Measurements from ENCODE around the gene PROSER3.
A peak's percentile ranks its signal among the peaks of the same experiment; 100 is the strongest.

PROSER3 gene

DNA sequence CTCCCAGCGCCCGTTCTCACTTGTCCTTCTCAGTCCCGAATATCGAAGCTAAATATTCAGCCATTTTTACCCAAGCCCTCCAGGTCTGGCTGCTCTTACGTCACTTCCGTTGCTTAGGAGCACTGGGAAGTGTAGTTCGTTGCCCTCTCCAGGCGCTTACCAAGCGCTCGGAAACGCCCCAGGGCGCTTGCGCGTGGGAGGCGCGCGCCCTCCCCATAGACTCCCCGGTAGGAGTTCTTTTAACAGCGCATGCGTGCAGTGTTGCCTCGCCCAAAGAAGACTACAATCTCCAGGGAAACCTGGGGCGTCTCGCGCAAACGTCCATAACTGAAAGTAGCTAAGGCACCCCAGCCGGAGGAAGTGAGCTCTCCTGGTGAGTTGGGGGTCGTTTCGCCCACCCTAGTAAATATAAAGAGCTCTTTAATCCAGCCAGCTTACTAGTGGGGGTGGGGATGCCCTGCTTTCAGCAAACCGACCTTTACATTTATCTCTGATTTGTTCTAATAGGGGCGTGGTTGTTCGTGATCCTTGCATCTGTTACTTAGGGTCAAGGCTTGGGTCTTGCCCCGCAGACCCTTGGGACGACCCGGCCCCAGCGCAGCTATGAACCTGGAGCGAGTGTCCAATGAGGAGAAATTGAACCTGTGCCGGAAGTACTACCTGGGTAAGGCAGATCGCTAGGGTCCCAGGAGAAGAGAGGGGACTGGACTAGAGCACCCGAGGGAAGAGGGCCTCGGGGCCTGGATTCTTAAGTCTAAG is 12.5 kb upstream of the PROSER3 start, which contains the start of the genes PSENEN and U2AF1L4:
TSS of gene PSENEN (plus strand) at position 324 of the 759 bp plus-strand sequence. CDS start at position 604, 280 bp downstream.
TSS of gene U2AF1L4 (minus strand) at position 91 of the 759 bp plus-strand sequence. CDS start at position 64, 27 bp downstream.
- DNase-seq (peak; percentile 93 to 95 (median 93)), ATAC-seq (replicated peaks) (peak; percentile 58)
- Mint-ChIP-seq H3K9me3 (no peaks in the 10 kb centered on the region), H3K36me3 (ENCODE audit: insufficient read depth) (peaks cover 29% of the 10 kb centered on the region), H3K27ac (peak within 1 kb of the TSS; percentile 98 to 99), H3K4me1 (ENCODE audit: low read depth in 2 of 2) (peaks cover 57 to 58% of the 10 kb centered on the region in 2 donors), H3K27me3 (no peaks in the 10 kb centered on the region), H3K4me3 (peak within 1 kb of the TSS; percentile 86 to 94)

DNA sequence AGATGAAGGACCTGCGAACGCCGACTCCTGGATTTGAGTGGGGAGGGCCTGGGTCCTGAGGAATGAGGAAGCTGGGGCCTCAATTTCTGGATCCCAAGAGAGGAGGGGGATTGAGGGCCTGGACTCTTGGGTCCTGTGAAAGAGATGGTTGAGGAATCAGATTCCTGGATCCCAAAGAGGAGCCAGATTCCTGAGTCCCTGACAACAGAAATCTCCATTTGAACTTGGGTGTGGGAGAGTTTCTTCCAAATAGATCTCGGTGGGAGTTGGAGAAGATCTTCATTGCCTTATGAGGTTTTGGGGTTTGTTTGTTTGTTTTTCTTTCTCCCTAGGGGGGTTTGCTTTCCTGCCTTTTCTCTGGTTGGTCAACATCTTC is 11.9 kb upstream of the PROSER3 start:
- Mint-ChIP-seq H3K9me3 (no peaks in the 10 kb centered on the region), H3K36me3 (ENCODE audit: insufficient read depth) (peaks cover 26% of the 10 kb centered on the region), H3K4me1 (ENCODE audit: low read depth in 2 of 2) (peaks cover 52% of the 10 kb centered on the region in 2 donors), H3K27me3 (no peaks in the 10 kb centered on the region), H3K27ac (peak overlapping the region in 1 of 2 donors; percentile 98), H3K4me3 (peak overlapping the region; percentile 86 to 94)
- no peak for ATAC-seq (replicated peaks)
- no peak for DNase-seq

DNA sequence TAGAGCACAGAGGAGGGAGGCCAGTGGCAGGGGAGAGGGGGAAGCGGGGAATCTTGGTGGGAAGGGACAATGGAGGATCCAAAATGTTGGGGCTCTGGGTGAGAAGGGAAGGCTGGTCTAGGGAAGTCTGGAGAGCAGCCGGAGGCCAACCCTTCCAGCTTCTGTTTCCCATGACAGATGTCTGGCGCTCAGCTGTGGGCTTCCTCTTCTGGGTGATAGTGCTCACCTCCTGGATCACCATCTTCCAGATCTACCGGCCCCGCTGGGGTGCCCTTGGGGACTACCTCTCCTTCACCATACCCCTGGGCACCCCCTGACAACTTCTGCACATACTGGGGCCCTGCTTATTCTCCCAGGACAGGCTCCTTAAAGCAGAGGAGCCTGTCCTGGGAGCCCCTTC is 11.4 kb upstream of the PROSER3 start:
- H3K27ac Mint-ChIP-seq, result peak overlapping the region in 1 of 2 donors; percentile 98
- H3K36me3 Mint-ChIP-seq (ENCODE audit: insufficient read depth), result peaks cover 26% of the 10 kb centered on the region
- DNase-seq, result no peak
- H3K4me3 Mint-ChIP-seq, result peak overlapping the region; percentile 86 to 94
- H3K4me1 Mint-ChIP-seq (ENCODE audit: low read depth in 2 of 2), result peaks cover 52% of the 10 kb centered on the region in 2 donors
- no peak for ATAC-seq (replicated peaks)
- no peaks in the 10 kb centered on the region for H3K27me3 Mint-ChIP-seq
- H3K9me3 Mint-ChIP-seq, result no peaks in the 10 kb centered on the region

DNA sequence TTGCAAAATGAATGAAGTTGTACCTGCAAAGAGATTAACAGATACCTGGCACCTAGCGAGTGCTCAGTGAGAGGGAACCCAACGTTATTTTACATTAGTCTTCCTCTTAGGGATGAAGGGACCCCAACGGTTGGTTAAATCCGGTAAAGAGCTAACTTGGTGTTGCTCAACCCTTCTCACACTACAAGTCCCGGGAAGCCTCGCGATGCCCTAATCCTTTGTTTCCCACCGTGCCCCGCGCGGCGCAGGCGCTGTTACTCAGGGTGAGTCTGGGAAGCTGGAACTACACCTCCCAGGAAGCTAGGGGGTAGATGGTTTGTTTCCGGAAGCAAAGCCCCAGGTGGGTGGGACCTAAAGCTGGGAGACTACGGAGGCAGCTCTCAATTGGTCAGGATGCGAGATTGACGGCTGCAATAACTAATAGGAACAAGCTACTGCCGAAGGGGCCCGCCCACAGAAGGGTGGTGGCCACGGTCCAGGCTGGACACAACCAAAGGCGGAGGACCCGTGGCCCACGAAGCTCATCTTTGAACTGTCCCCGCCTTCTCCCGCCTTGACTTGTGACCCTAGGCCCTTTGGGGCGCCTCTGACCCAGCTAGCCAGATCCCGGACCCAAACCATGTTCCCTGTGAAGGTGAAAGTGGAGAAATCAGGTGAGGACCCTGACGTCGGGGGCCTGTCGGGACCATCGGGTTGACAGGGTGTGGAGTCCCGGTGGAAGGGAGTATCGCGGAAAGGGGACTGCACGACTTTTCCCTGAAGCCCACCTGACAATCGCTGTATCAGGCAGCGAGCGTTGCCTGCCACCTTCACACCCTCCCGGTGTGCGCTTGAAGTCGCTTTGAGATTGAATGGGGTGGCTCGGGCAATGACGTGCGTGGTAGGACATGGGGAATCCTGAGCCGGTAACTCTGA is 9.6 kb upstream of the PROSER3 start, which contains the start of gene LIN37:
TSS of gene LIN37 (plus strand) at position 471 of the 915 bp plus-strand sequence. CDS start at position 620, 149 bp downstream.
- no peaks in the 10 kb centered on the region for H3K9me3 Mint-ChIP-seq
- H3K36me3 Mint-ChIP-seq (ENCODE audit: insufficient read depth), result peaks cover 29% of the 10 kb centered on the region
- DNase-seq (peak; percentile 97 to 99 (median 98)), ATAC-seq (replicated peaks) (peak; percentile 72)
- H3K4me1 Mint-ChIP-seq (ENCODE audit: low read depth in 2 of 2), result peaks cover 39 to 40% of the 10 kb centered on the region in 2 donors
- H3K4me3 Mint-ChIP-seq, result peak within 1 kb of the TSS; percentile 98 to 99
- H3K27ac Mint-ChIP-seq, result peak within 1 kb of the TSS; percentile 94 to 95
- no peaks in the 10 kb centered on the region for H3K27me3 Mint-ChIP-seq

DNA sequence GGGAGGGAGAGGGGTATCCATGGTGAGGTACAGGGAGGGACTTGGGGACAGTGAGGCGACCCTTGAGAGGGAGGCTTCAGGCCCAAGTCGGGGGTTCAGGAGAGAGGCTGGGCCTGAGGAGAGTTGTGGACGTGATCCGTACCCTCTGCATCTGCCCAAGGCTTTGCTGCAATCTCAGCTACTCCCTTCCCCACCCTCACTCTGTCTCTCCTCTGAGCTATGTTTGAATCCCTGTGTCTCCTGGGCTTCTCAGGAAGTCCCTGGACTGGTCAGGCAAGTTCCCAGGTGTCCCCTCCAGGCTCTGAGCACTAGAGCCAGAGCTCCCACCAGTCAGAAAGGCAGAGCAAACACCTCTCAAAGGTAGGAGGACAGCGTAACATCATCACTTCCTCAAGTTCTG is 7.8 kb upstream of the PROSER3 start:
- ATAC-seq (replicated peaks), result no peak
- peaks cover 20% of the 10 kb centered on the region for H3K36me3 Mint-ChIP-seq (ENCODE audit: insufficient read depth)
- DNase-seq, result no peak
- H3K27ac Mint-ChIP-seq, result no peak overlapping the region
- H3K4me1 Mint-ChIP-seq (ENCODE audit: low read depth in 2 of 2), result peaks cover 31 to 35% of the 10 kb centered on the region in 2 donors
- H3K9me3 Mint-ChIP-seq, result no peaks in the 10 kb centered on the region
- H3K27me3 Mint-ChIP-seq, result peaks cover 0 to 6% of the 10 kb centered on the region in 2 donors
- peak overlapping the region; percentile 29 to 99 for H3K4me3 Mint-ChIP-seq

DNA sequence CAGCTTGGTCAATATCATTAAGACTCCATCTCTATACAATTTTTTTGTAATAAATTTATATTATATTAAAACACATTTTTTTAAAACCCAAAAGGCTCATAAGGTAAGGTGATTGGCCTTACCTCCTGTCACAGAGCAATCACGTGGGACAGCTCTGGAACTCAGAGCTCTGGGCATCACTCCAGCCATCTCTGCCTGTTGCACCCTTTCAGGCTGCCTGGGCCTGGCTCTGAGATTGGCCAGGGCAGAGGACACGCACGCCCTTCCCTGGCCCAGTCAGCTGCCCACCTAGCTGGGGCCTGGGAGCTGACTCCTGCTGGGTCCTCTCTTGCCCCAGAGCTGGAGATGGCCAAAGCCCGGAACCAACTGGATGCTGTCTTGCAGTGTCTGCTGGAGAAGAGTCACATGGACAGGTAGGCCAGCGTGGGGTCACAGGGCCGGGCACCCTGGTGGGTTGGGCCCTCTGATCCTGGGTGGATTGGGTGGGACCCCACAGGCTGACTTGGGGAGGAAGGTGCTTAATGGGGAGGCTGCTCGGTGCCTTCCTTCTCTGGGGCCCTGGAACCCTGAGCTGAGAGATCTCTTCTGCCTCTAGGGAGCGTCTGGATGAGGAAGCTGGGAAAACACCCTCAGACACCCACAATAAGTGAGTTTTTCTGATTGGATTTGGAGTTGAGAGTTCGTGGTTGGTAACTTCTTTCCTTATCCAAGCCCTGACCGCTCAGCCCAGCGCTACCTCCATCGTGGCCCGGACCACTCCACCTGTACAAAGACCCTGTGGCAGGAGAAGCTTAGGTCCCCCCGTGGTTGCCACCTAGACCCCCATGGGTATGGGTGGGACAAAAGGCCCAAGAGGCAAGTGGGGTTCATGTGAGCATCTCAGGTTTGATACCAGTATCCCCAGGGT is 5.9 kb upstream of the PROSER3 start:
- ATAC-seq (replicated peaks), result no peak
- Mint-ChIP-seq H3K4me1 (ENCODE audit: low read depth in 2 of 2) (peaks cover 27% of the 10 kb centered on the region in 2 donors), H3K4me3 (no peak overlapping the region), H3K27ac (no peak overlapping the region), H3K27me3 (peaks cover 0 to 7% of the 10 kb centered on the region in 2 donors), H3K9me3 (no peaks in the 10 kb centered on the region), H3K36me3 (ENCODE audit: insufficient read depth) (peaks cover 13% of the 10 kb centered on the region)
- DNase-seq, result no peak

DNA sequence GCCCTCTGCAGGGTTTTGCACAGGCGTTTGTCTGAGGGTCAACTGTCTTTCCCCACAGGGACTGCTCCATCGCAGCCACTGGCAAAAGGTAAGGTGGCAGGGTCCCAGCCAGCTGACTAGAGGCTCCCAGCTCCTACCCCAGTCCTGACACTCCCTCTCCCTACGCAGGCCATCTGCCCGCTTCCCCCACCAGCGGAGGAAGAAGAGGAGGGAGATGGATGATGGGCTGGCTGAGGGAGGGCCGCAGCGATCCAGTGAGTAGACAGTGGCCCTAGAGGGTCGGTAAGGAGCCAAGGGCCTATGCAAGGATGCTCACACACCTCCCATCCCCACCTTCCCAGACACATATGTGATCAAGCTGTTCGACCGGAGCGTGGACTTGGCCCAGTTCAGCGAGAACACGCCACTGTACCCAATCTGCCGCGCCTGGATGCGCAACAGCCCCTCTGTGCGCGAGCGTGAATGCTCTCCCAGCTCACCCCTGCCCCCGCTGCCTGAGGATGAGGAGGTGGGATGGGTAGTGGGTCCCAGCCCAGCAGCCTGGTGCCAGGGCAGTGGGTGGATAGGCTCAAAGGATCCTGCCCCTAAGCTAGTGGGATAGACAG is 5.1 kb upstream of the PROSER3 start:
- no peaks in the 10 kb centered on the region for H3K9me3 Mint-ChIP-seq
- ATAC-seq (replicated peaks), result no peak
- H3K27ac Mint-ChIP-seq, result no peak overlapping the region
- peaks cover 30 to 33% of the 10 kb centered on the region in 2 donors for H3K4me1 Mint-ChIP-seq (ENCODE audit: low read depth in 2 of 2)
- H3K27me3 Mint-ChIP-seq, result peaks cover 0 to 7% of the 10 kb centered on the region in 2 donors
- no peak for DNase-seq
- no peak overlapping the region for H3K4me3 Mint-ChIP-seq
- H3K36me3 Mint-ChIP-seq (ENCODE audit: insufficient read depth), result peaks cover 20% of the 10 kb centered on the region

DNA sequence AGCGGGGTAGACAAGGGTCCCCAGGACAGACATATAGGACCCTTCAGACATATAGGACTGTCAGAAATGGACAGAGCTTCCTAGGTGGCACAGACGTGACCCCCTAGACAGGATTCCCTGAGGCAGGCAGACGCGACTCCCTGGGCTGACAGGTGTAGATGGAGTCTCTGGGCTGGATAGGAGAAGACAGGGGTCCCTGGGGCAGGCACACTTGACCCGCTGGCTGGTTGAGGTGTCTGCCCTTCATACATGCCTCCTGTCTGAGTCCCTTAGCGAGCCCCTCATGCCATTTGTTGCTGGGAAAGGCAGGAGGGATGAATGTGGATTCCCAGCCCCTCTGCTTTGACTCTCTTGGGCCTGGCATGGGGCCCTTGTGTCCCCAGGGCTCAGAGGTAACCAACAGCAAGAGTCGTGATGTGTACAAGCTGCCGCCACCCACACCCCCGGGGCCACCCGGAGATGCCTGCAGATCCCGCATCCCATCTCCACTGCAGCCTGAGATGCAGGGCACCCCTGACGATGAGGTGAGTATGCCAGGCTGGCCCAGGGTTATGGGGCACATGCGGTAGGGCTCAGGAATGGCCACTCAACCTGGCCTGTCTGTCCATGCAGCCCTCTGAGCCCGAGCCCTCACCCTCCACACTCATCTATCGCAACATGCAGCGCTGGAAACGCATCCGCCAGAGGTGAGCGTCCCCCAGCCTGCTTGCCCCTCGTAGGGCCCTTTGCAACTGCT is 4.2 kb upstream of the PROSER3 start:
- Mint-ChIP-seq H3K4me3 (no peak overlapping the region), H3K27ac (no peak overlapping the region), H3K27me3 (peaks cover 0 to 7% of the 10 kb centered on the region in 2 donors), H3K9me3 (no peaks in the 10 kb centered on the region), H3K4me1 (ENCODE audit: low read depth in 2 of 2) (peaks cover 26 to 33% of the 10 kb centered on the region in 2 donors), H3K36me3 (ENCODE audit: insufficient read depth) (peaks cover 20% of the 10 kb centered on the region)
- no peak for DNase-seq
- no peak for ATAC-seq (replicated peaks)

DNA sequence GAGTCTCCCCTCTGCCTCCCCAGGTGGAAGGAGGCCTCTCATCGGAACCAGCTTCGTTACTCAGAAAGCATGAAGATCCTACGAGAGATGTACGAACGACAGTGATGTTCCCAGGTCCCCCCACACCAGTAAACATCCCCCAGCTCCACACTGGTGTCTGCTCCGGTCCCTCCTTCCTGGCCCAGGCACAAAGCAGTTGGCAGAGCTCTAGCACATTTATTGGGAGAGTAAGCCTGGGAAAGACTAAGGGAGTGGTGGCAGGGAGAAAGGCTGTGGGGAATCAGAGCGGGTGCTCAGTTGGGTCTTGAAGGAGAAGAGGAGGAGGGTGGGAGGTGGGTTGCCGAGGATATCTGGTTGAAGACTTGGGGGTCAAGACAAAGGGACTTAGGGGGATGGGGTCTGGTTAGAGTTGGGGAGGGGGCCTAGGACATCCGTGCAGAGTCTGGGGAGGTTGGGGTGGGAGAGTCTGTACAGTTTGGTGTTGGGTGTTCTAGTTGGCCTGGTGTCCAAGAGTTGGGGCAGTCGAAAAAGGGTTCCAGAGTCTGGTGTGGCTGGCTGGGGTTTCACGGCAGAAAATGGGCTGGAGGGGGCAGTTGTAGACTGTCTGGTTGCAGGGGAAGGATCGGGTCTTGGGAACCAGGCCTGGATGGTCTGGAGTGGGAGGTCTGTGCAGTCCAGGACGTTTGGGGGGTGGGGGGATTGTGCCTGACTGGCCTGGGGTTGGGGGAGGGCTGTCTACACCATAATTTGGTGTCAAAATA is 3.4 kb upstream of the PROSER3 start:
- DNase-seq, result no peak
- peaks cover 27 to 36% of the 10 kb centered on the region in 2 donors for H3K4me1 Mint-ChIP-seq (ENCODE audit: low read depth in 2 of 2)
- H3K27me3 Mint-ChIP-seq, result peaks cover 0 to 7% of the 10 kb centered on the region in 2 donors
- H3K36me3 Mint-ChIP-seq (ENCODE audit: insufficient read depth), result peaks cover 20% of the 10 kb centered on the region
- H3K27ac Mint-ChIP-seq, result peak overlapping the region in 1 of 2 donors; percentile 31
- ATAC-seq (replicated peaks), result no peak
- H3K4me3 Mint-ChIP-seq, result peak overlapping the region; percentile 33 to 59
- H3K9me3 Mint-ChIP-seq, result no peaks in the 10 kb centered on the region

DNA sequence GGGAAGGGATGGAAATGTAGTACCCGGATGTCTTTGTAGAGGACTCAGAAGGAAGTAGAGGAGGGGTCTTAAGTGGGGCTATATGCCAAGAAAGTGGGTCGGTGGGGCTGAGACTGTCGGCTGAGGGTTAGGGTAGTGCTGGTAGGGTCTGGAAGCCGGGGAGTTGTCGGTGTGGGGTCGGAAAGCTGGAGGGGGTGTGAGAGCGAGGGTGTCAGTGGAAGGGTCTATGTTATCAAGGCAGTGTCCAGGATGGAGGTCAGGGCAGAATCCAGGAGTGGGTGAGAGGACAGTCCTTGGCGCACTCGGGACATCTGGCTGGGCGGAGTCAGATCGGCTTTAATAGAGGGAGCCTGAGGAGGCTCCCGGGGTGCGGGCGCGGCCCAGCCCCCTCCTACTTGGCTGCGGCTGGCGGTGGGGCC is 2.8 kb upstream of the PROSER3 start:
- DNase-seq (no peak), ATAC-seq (replicated peaks) (no peak)
- Mint-ChIP-seq H3K4me3 (peak overlapping the region; percentile 33 to 59), H3K27me3 (peaks cover 0 to 7% of the 10 kb centered on the region in 2 donors), H3K27ac (peak overlapping the region in 1 of 2 donors; percentile 31), H3K9me3 (no peaks in the 10 kb centered on the region), H3K36me3 (ENCODE audit: insufficient read depth) (peaks cover 20% of the 10 kb centered on the region), H3K4me1 (ENCODE audit: low read depth in 2 of 2) (peaks cover 27 to 38% of the 10 kb centered on the region in 2 donors)

Data from effector memory CD8-positive, alpha-beta T cell (primary cell).